NCI-H1105 treated with DMSO at 0.1 percent for 48 hours (cell line): ENCODE data around the gene TAT.
"Not testable (repeated sequence)": the region's sequence is repeated elsewhere in the genome, so short reads cannot be mapped to it uniquely, and the experiment has no call there.

Source experiments
- DNase-seq: peaks from one replicate; lab custom pipeline; 2025; lab: John Stamatoyannopoulos, UW

Gene TAT

GRCh38 chr16:71576971-71577370, at the start of gene TAT:
Gene TAT, minus strand, starts transcription at chr16:71577092. Its CDS starts 677 bp downstream, at chr16:71576415.
- no peak for DNase-seq

- peak; percentile 70 for DNase-seq
Measured at GRCh38 chr16:71626018-71626857, 49.3 kb upstream of the TAT start, which contains the start of gene MARVELD3. Gene MARVELD3, plus strand, starts transcription at chr16:71626184. Its CDS starts 46 bp downstream, at chr16:71626230.

- no peak for DNase-seq
Measured at GRCh38 chr16:71625113-71625850, 48.4 kb upstream of the TAT start.

- DNase-seq = no peak
Measured at GRCh38 chr16:71623597-71623996, 46.7 kb upstream of the TAT start.

GRCh38 chr16:71622088-71622487, 45.2 kb upstream of the TAT start:
- DNase-seq = no peak

- no peak for DNase-seq
Measured at GRCh38 chr16:71618429-71618828, 41.5 kb upstream of the TAT start.

- DNase-seq = not testable (repeated sequence)
Measured at GRCh38 chr16:71614956-71615355, 38.1 kb upstream of the TAT start.

GRCh38 chr16:71610936-71611871, 34.3 kb upstream of the TAT start:
- peak; percentile 63 for DNase-seq

GRCh38 chr16:71610447-71610846, 33.6 kb upstream of the TAT start:
- no peak for DNase-seq

- DNase-seq = no peak
Measured at GRCh38 chr16:71609066-71609465, 32.2 kb upstream of the TAT start.

- DNase-seq = no peak
Measured at GRCh38 chr16:71600822-71601221, 23.9 kb upstream of the TAT start.

GRCh38 chr16:71598426-71598825, 21.5 kb upstream of the TAT start:
- DNase-seq = not testable (repeated sequence)

- DNase-seq = not testable (repeated sequence)
Measured at GRCh38 chr16:71595340-71595826, 18.5 kb upstream of the TAT start.

- DNase-seq = no peak
Measured at GRCh38 chr16:71594000-71594646, 17.2 kb upstream of the TAT start.

- DNase-seq = no peak
Measured at GRCh38 chr16:71593048-71593999, 16.4 kb upstream of the TAT start.

- DNase-seq = no peak
Measured at GRCh38 chr16:71591917-71592316, 15.0 kb upstream of the TAT start.

GRCh38 chr16:71590584-71590983, 13.7 kb upstream of the TAT start:
- no peak for DNase-seq

GRCh38 chr16:71590071-71590470, 13.2 kb upstream of the TAT start:
- not testable (repeated sequence) for DNase-seq

GRCh38 chr16:71589334-71589733, 12.4 kb upstream of the TAT start:
- DNase-seq = not testable (repeated sequence)

- no peak for DNase-seq
Measured at GRCh38 chr16:71585318-71585703, 8.4 kb upstream of the TAT start.
